Aorta (tissue), 5 donors: ENCODE measurements around the gene MACROD2. TPM values are rescaled to one million over a fixed set of nuclear protein-coding genes. Genes with fewer than 3 reads are reported as not detected.

ENCODE experiments used
- ATAC-seq: fragments of 200-7000 bp; cut with Tn5 transposase; one replicate; pipeline ENCODE4 v1.9.1; 2022; ENCODE audit warnings: moderate library complexity; ENCODE audit not compliant: low FRiP score
- DNase-seq, 2 donors: peaks; one replicate each; pipeline ENCODE4 v3.0.0-alpha.2; 2020
- H3K27ac ChIP-seq, 2 donors: one replicate each; pipeline ENCODE4 v1.5.1; 2013; ENCODE audit warnings: low read length in 2 of 2, mild to moderate bottlenecking in 2 of 2, moderate library complexity in 2 of 2, control low read depth in 1 of 2, inconsistent platforms in 1 of 2, low read depth in 1 of 2
- H3K27me3 ChIP-seq, 2 donors: one replicate each; pipeline ENCODE4 v1.6.1; 2013; ENCODE audit warnings: control low read depth in 1 of 2, low read length in 1 of 2, mild to moderate bottlenecking in 1 of 2, moderate library complexity in 1 of 2; ENCODE audit not compliant: insufficient read depth in 2 of 2, control insufficient read depth in 1 of 2
- H3K36me3 ChIP-seq, 2 donors: one replicate each; pipeline ENCODE4 v1.6.1; 2013; ENCODE audit warnings: control low read depth in 1 of 2, low read length in 1 of 2, mild to moderate bottlenecking in 1 of 2; ENCODE audit not compliant: insufficient read depth in 2 of 2, control insufficient read depth in 1 of 2
- H3K4me1 ChIP-seq, 2 donors: one replicate each; pipeline ENCODE4 v1.6.1; 2013; ENCODE audit warnings: low read length in 2 of 2, control low read depth in 1 of 2, mild to moderate bottlenecking in 1 of 2, moderate library complexity in 1 of 2; ENCODE audit not compliant: insufficient read depth in 2 of 2, control insufficient read depth in 1 of 2
- H3K4me3 ChIP-seq, 2 donors: one replicate each; pipeline ENCODE4 v1.5.1; 2013; ENCODE audit warnings: low read length in 2 of 2, control low read depth in 1 of 2, mild to moderate bottlenecking in 1 of 2
- H3K9me3 ChIP-seq: one replicate; pipeline ENCODE4 v1.6.1; 2013; ENCODE audit warnings: mild to moderate bottlenecking, low read length; ENCODE audit not compliant: control insufficient read depth
- WGBS, 2 donors: extraction: QIAGEN DNeasy Blood & Tissue Kit; methylation state at CpG; one replicate each; pipeline ENCODE4 v1.1.7; 2013; 5-methylcytosine and 5-hydroxymethylcytosine counted together
- intact Hi-C, 2 donors: fragments of 100-400 bp; cut with DNase I; formaldehyde crosslinking; loops; one replicate each; pipeline versions ENCODE4 v1.14.2 to v1.15.0; 2022
- polyA plus RNA-seq, 2 donors: library from polyadenylated mRNA; stranded (reverse); fragments of 200-250 nt; gene quantifications; one replicate each; pipeline ENCODE4 v1.2.3, GENCODE V29; 2013
- total RNA-seq, 2 donors: library from RNA; stranded (reverse); fragmentation: NEBNext Ultra II Directional; extraction: Animal tissue kit (Norgen Biotek cat#: 25700); gene quantifications; one replicate each; pipeline ENCODE4 v1.2.1, GENCODE V29; 2021
- donor health status: healthy with polysubstance abuse.
- donor health status: Bipolar disorder and iron deficiency.
- donor health status: DM: no; HTN: no; CAD: no.
- donor health status: DM: no; HTN: no; CAD: no.
- donor health status: DM: yes; HTN: yes; CAD: no.

MACROD2 gene
- total and polyA plus RNA-seq, 4 donors, result 0.90 to 11.2 (median 4.8) TPM

- H3K27me3 ChIP-seq, result no peaks in the 10 kb centered on the region
- DNase-seq (no peak), ATAC-seq (no peak)
- H3K27ac ChIP-seq, result no peak overlapping the region
- H3K36me3 ChIP-seq, result no peaks in the 10 kb centered on the region
- intact Hi-C loops, result no loop called here
- no peaks in the 10 kb centered on the region for H3K9me3 ChIP-seq
- 20 to 24% methylated on average over 3 of the region's 3 CpGs for WGBS, 2 donors
- no peaks in the 10 kb centered on the region for H3K4me1 ChIP-seq
- no peak overlapping the region for H3K4me3 ChIP-seq
Measured at GRCh38 chr20:14334306-14334930, 339.1 kb downstream of the MACROD2 start.

GRCh38 chr20:14335052-14335451 lies 339.7 kb downstream of the MACROD2 start:
- H3K9me3 ChIP-seq, result no peaks in the 10 kb centered on the region
- H3K4me3 ChIP-seq, result no peak overlapping the region
- H3K27me3 ChIP-seq, result no peaks in the 10 kb centered on the region
- H3K27ac ChIP-seq, result no peak overlapping the region
- ATAC-seq (no peak), DNase-seq (no peak)
- intact Hi-C loops, result no loop called here
- no peaks in the 10 kb centered on the region for H3K36me3 ChIP-seq
- no peaks in the 10 kb centered on the region for H3K4me1 ChIP-seq

GRCh38 chr20:14336686-14337085 lies 341.4 kb downstream of the MACROD2 start:
- no peaks in the 10 kb centered on the region for H3K36me3 ChIP-seq
- intact Hi-C loops, result no loop called here
- H3K27me3 ChIP-seq, result no peaks in the 10 kb centered on the region
- no peaks in the 10 kb centered on the region for H3K4me1 ChIP-seq
- DNase-seq (no peak), ATAC-seq (peak; percentile 49)
- 9 to 12% methylated on average over 4 of the region's 4 CpGs for WGBS, 2 donors
- peak overlapping the region in 1 of 2 donors; percentile 20 for H3K4me3 ChIP-seq
- no peak overlapping the region for H3K27ac ChIP-seq
- no peaks in the 10 kb centered on the region for H3K9me3 ChIP-seq

- no peaks in the 10 kb centered on the region for H3K9me3 ChIP-seq
- peak within 1 kb of the TSS; percentile 17 to 20 for H3K4me3 ChIP-seq
- H3K4me1 ChIP-seq, result no peaks in the 10 kb centered on the region
- DNase-seq (peak; percentile 60 to 81), ATAC-seq (peak; percentile 90)
- H3K36me3 ChIP-seq, result no peaks in the 10 kb centered on the region
- H3K27me3 ChIP-seq, result no peaks in the 10 kb centered on the region
- H3K27ac ChIP-seq, result no peak within 1 kb of the TSS
- 23% methylated on average over 12 of the region's 12 CpGs for WGBS, 2 donors
- intact Hi-C loops, result no loop called here
Measured at GRCh38 chr20:14337400-14338171, 342.3 kb downstream of the MACROD2 start, which contains the start of gene FLRT3. TSS of gene FLRT3 (minus strand) at chr20:14337612. CDS start at chr20:14327506, 10,106 bp downstream.

GRCh38 chr20:14341801-14342200 lies 346.5 kb downstream of the MACROD2 start:
- intact Hi-C loops, result no loop called here
- Histone ChIP-seq H3K4me1 (no peaks in the 10 kb centered on the region), H3K36me3 (no peaks in the 10 kb centered on the region), H3K9me3 (no peaks in the 10 kb centered on the region), H3K27me3 (no peaks in the 10 kb centered on the region), H3K4me3 (no peak overlapping the region), H3K27ac (no peak overlapping the region)
- WGBS, 2 donors, result 25 to 30% methylated on average over 4 of the region's 4 CpGs
- DNase-seq, result no peak
- no peak for ATAC-seq

DNA sequence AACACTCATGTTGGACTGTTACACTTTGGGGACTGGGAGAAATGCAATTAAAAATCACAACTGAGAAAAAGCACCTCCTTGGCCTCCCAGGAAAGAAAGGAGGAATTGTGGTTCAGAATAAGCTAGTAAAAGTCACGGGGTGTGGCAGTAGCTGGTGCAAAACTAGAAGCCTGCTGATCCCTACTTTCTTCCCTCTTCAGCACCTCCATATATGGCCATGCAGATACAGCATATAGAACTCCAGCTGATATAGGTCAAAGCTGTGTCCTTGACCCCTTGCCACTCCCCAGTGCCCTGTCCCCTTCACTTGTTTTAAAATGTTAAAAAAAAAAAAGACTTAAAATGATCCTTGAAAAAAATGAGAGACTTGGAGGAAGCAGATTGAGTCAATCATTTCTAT lies 347.6 kb downstream of the MACROD2 start:
- intact Hi-C loops, result no loop called here
- DNase-seq, result no peak
- 79 to 80% methylated on average over 1 of the region's 1 CpG for WGBS, 2 donors
- Histone ChIP-seq H3K9me3 (no peaks in the 10 kb centered on the region), H3K36me3 (no peaks in the 10 kb centered on the region), H3K4me1 (no peaks in the 10 kb centered on the region), H3K27me3 (no peaks in the 10 kb centered on the region), H3K4me3 (no peak overlapping the region), H3K27ac (no peak overlapping the region)
- no peak for ATAC-seq

GRCh38 chr20:14343491-14344065 lies 348.3 kb downstream of the MACROD2 start:
- ATAC-seq, result no peak
- no peak overlapping the region for H3K4me3 ChIP-seq
- H3K4me1 ChIP-seq, result no peaks in the 10 kb centered on the region
- DNase-seq, result no peak
- no peak overlapping the region for H3K27ac ChIP-seq
- no peaks in the 10 kb centered on the region for H3K36me3 ChIP-seq
- no peaks in the 10 kb centered on the region for H3K27me3 ChIP-seq
- intact Hi-C loops, result no loop called here
- WGBS, 2 donors, result 78 to 80% methylated on average over 2 of the region's 2 CpGs
- H3K9me3 ChIP-seq, result no peaks in the 10 kb centered on the region

DNA sequence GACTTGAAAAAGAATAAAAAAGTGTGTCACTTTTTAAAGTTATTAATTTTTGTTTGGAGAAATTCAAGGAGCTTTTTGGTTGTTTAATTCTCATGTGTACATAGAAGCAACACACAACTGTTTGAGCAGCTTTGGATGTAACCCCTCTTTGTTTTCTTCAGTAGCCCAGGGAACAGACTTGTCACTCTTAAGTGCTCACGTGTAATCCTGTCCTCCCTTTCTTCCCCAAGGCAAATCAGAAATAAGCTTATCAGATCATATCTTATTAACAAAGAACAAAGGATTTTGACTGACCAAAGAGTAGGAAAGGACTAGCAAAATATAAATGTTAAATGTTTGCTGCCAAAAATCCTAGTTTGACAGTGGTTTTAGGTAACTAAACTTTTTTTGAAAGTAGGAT lies 349.4 kb downstream of the MACROD2 start:
- no peak overlapping the region for H3K4me3 ChIP-seq
- H3K27me3 ChIP-seq, result no peaks in the 10 kb centered on the region
- no peaks in the 10 kb centered on the region for H3K4me1 ChIP-seq
- intact Hi-C loops, result no loop called here
- H3K9me3 ChIP-seq, result no peaks in the 10 kb centered on the region
- no peak for DNase-seq
- ATAC-seq, result no peak
- WGBS, 2 donors, result 46 to 54% methylated on average over 1 of the region's 1 CpG
- H3K27ac ChIP-seq, result no peak overlapping the region
- no peaks in the 10 kb centered on the region for H3K36me3 ChIP-seq

DNA sequence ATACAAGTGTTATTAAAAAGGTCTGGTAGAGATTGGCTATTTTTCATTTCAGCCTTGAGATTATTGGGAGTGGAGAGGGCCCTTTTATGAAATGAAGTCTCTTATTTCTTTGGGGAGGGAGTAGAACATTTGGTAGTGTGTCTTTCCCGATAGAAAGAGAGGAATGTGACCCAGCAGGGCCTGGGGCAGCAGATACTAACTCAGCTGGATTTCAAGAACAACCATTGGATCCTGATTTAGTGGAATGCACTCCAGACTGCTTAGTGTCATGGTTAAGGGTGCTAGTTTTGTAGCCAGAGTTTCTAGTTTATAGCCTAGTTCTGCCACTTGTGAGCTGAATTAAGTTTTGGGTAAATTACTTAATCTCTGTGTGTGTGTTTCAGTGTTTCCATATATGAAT lies 360.5 kb downstream of the MACROD2 start:
- no peaks in the 10 kb centered on the region for H3K9me3 ChIP-seq
- DNase-seq, result no peak
- no peak overlapping the region for H3K4me3 ChIP-seq
- ATAC-seq, result no peak
- intact Hi-C loops, result no loop called here
- no peaks in the 10 kb centered on the region for H3K27me3 ChIP-seq
- H3K4me1 ChIP-seq, result no peaks in the 10 kb centered on the region
- no peak overlapping the region for H3K27ac ChIP-seq
- H3K36me3 ChIP-seq, result no peaks in the 10 kb centered on the region
- WGBS, 2 donors, result 20 to 21% methylated on average over 1 of the region's 1 CpG
